HCT116 (cell line): ENCODE measurements around the gene SUGCT. TPM values are rescaled to one million over a fixed set of nuclear protein-coding genes. Genes with fewer than 3 reads are reported as not detected.

Source experiments
- ATAC-seq: fragments of 200-7000 bp; cut with Tn5 transposase; 2 replicates; pipeline ENCODE4 v1.9.1; 2020; ENCODE audit warnings: mild to moderate bottlenecking, moderate library complexity
- BruUV-seq: library from RNA; stranded (reverse); fragments of 400-500 nt; replicated peaks from 2 replicates; lab custom pipeline; 2021; lab: Mats Ljungman, UMichigan
- CTCF ChIA-PET: fragments of 300-600 bp; sonication (Branson Sonifier 250); formaldehyde crosslinking; loops from one replicate; lab custom pipeline; 2021; ENCODE audit warnings: antibody characterized with exemption; lab: Charles Lee
- POLR2A ChIA-PET: fragments of 300-600, 350-600 bp; sonication (Branson Sonifier 250); formaldehyde crosslinking; loops from one replicate; lab custom pipeline; 2021; ENCODE audit warnings: antibody characterized with exemption; lab: Charles Lee
- RAD21 ChIA-PET, 2 experiments: fragments of 300-600 bp; sonication (Branson Sonifier 250); formaldehyde crosslinking; loops; one replicate each; lab custom pipeline; 2023; ENCODE audit warnings: low total read pairs in 2 of 2; ENCODE audit not compliant: uncharacterized antibody in 2 of 2, unreplicated experiment in 2 of 2, low non-redundant PET in 1 of 2; lab: Charles Lee
- DNase-seq: peaks from one replicate; pipeline ENCODE4 v3.0.0-alpha.2; 2010; ENCODE audit warnings: low read depth, low spot score
- H2AFZ ChIP-seq: fragments of 200-600 bp; shearing (Covaris generic), sonication (generic); 2 replicates; pipeline ENCODE4 v1.6.1; 2017; ENCODE audit warnings: low read depth, mixed run types, mixed read lengths, antibody characterized with exemption, low read length; ENCODE audit not compliant: poor library complexity, severe bottlenecking
- H3K27ac ChIP-seq: 2 replicates; pipeline ENCODE4 v1.5.1; 2012; ENCODE audit warnings: low read depth, low read length
- H3K27me3 ChIP-seq: fragments of 200-600 bp; sonication (generic); 2 replicates; pipeline ENCODE4 v1.6.1; 2016; ENCODE audit warnings: mixed run types, low read length, mixed read lengths; ENCODE audit not compliant: insufficient read depth
- H3K36me3 ChIP-seq, 2 experiments: fragments of 200-500 bp in 1 of 2; fragments of 200-600 bp in 1 of 2; sonication (Bioruptor generic) in 1 of 2; sonication (generic) in 1 of 2; 2 replicates each; pipeline versions ENCODE4 v1.5.1 to v1.6.1; 2014 to 2016; ENCODE audit warnings: low read length in 2 of 2, inconsistent platforms in 1 of 2, mixed read lengths in 1 of 2, mixed run types in 1 of 2; ENCODE audit not compliant: insufficient read depth in 2 of 2, control insufficient read depth in 1 of 2
- H3K4me1 ChIP-seq, 2 experiments: fragments of 200-600 bp in 1 of 2; sonication (generic) in 1 of 2; 2 replicates each; pipeline versions ENCODE4 v1.5.1 to v1.6.1; 2012 to 2017; ENCODE audit warnings: low read length in 2 of 2, inconsistent platforms in 1 of 2, mild to moderate bottlenecking in 1 of 2, mixed read lengths in 1 of 2, mixed run types in 1 of 2, moderate library complexity in 1 of 2; ENCODE audit not compliant: insufficient read depth in 2 of 2, control insufficient read depth in 1 of 2
- H3K4me2 ChIP-seq: fragments of 200-600 bp; sonication (generic); 2 replicates; pipeline ENCODE4 v1.6.1; 2017; ENCODE audit warnings: mixed run types, low read length, mixed read lengths
- H3K4me3 ChIP-seq, 2 experiments: fragments of 200-600 bp in 1 of 2; sonication (generic) in 1 of 2; replicated peaks in 1 of 2; 2 replicates each; pipeline ENCODE4 v1.5.1; 2011 to 2016; ENCODE audit warnings: low read length in 2 of 2, control low read depth in 1 of 2, low read depth in 1 of 2, mild to moderate bottlenecking in 1 of 2, mixed read lengths in 1 of 2, mixed run types in 1 of 2
- H3K79me2 ChIP-seq: fragments of 200-600 bp; sonication (generic); 2 replicates; pipeline ENCODE4 v1.6.1; 2017; ENCODE audit warnings: mild to moderate bottlenecking, mixed run types, low read length, moderate library complexity, mixed read lengths; ENCODE audit not compliant: insufficient read depth
- H3K9ac ChIP-seq: fragments of 200-600 bp; sonication (generic); 2 replicates; pipeline ENCODE4 v1.6.1; 2016; ENCODE audit warnings: low read length, mixed read lengths
- H3K9me2 ChIP-seq: fragments of 200-600 bp; sonication (generic), shearing (Covaris generic); 2 replicates; pipeline ENCODE4 v1.6.1; 2017; ENCODE audit warnings: mixed run types, mild to moderate bottlenecking, moderate library complexity; ENCODE audit not compliant: insufficient read depth
- H3K9me3 ChIP-seq, 2 experiments: fragments of 200-500 bp in 1 of 2; fragments of 200-600 bp in 1 of 2; sonication (Bioruptor generic) in 1 of 2; sonication (generic) in 1 of 2; 2 replicates each; pipeline ENCODE4 v1.6.1; 2014 to 2017; ENCODE audit warnings: low read length in 2 of 2, mixed read lengths in 2 of 2, inconsistent platforms in 1 of 2, low read depth in 1 of 2, mild to moderate bottlenecking in 1 of 2, mixed run types in 1 of 2, moderate library complexity in 1 of 2; ENCODE audit not compliant: control insufficient read depth in 1 of 2, insufficient read depth in 1 of 2
- H4K20me1 ChIP-seq: fragments of 200-600 bp; sonication (generic), shearing (Covaris generic); 2 replicates; pipeline ENCODE4 v1.6.1; 2017; ENCODE audit warnings: mixed run types, mild to moderate bottlenecking, moderate library complexity; ENCODE audit not compliant: insufficient read depth
- ATF3 ChIP-seq: IDR thresholded peaks from 2 replicates; pipeline ENCODE4 v1.6.1; 2012
- CBX3 ChIP-seq: IDR thresholded peaks from 2 replicates; pipeline ENCODE4 v1.6.1; 2012; ENCODE audit warnings: low read depth
- CEBPB ChIP-seq: IDR thresholded peaks from 2 replicates; pipeline ENCODE4 v1.6.1; 2012; ENCODE audit warnings: low read depth
- CTCF ChIP-seq, 3 experiments: fragments of 200-600 bp in 1 of 3; sonication (generic) in 1 of 3; IDR thresholded peaks in 2 of 3; conservative IDR thresholded peaks in 1 of 3; 2 replicates each; pipeline ENCODE4 v1.5.1; 2012 to 2017; ENCODE audit warnings: low read depth in 2 of 3, low read length in 2 of 3, antibody characterized with exemption in 1 of 3, borderline replicate concordance in 1 of 3, control low read depth in 1 of 3, mild to moderate bottlenecking in 1 of 3, mixed read lengths in 1 of 3, mixed run types in 1 of 3, moderate library complexity in 1 of 3; ENCODE audit not compliant: insufficient read depth in 1 of 3
- ELF1 ChIP-seq: IDR thresholded peaks from 2 replicates; pipeline ENCODE4 v1.6.1; 2012; ENCODE audit warnings: low read depth, borderline replicate concordance
- EZH2 ChIP-seq: fragments of 200-600 bp; sonication (generic); IDR thresholded peaks from 2 replicates; pipeline ENCODE4 v1.6.1; 2017; ENCODE audit warnings: antibody characterized with exemption, mixed run types
- EZH2phosphoT487 ChIP-seq: fragments of 200-600 bp; IDR thresholded peaks from 2 replicates; pipeline ENCODE4 v1.6.1; 2018; ENCODE audit warnings: antibody characterized with exemption, borderline replicate concordance
- JUND ChIP-seq: IDR thresholded peaks from 2 replicates; pipeline ENCODE4 v1.6.1; 2012
- MAX ChIP-seq: IDR thresholded peaks from 2 replicates; pipeline ENCODE4 v1.6.1; 2012
- POLR2A ChIP-seq: IDR thresholded peaks from 2 replicates; pipeline ENCODE4 v1.7.0; 2011; ENCODE audit warnings: borderline replicate concordance; ENCODE audit not compliant: insufficient read depth, insufficient read length; ENCODE audit errors: extremely low read depth
- POLR2AphosphoS5 ChIP-seq: IDR thresholded peaks from 2 replicates; pipeline ENCODE4 v1.6.1; 2011; ENCODE audit warnings: mild to moderate bottlenecking, low read depth, low read length, moderate library complexity
- RAD21 ChIP-seq: IDR thresholded peaks from 2 replicates; pipeline ENCODE4 v1.6.1; 2012; ENCODE audit warnings: low read depth, mild to moderate bottlenecking
- REST ChIP-seq: IDR thresholded peaks from 2 replicates; pipeline ENCODE4 v1.6.1; 2012; ENCODE audit warnings: low read depth
- SIN3A ChIP-seq: IDR thresholded peaks from 2 replicates; pipeline ENCODE4 v1.6.1; 2012; ENCODE audit warnings: low read depth
- SRF ChIP-seq: IDR thresholded peaks from 2 replicates; pipeline ENCODE4 v1.6.1; 2012; ENCODE audit warnings: low read depth
- TCF7L2 ChIP-seq: IDR thresholded peaks from 2 replicates; pipeline ENCODE4 v1.7.0; 2011; ENCODE audit warnings: borderline replicate concordance, inconsistent platforms; ENCODE audit not compliant: insufficient read depth, insufficient read length; ENCODE audit errors: extremely low read depth
- YY1 ChIP-seq: IDR thresholded peaks from 2 replicates; pipeline ENCODE4 v1.6.1; 2011; ENCODE audit warnings: low read length, low read depth, moderate library complexity, mild to moderate bottlenecking; ENCODE audit not compliant: insufficient replicate concordance; ENCODE audit errors: extremely low read depth
- ZBTB33 ChIP-seq: IDR thresholded peaks from 2 replicates; pipeline ENCODE4 v1.6.1; 2011; ENCODE audit warnings: mild to moderate bottlenecking, low read length, moderate library complexity; ENCODE audit not compliant: insufficient replicate concordance; ENCODE audit errors: extremely low read depth
- ZNF274 ChIP-seq: fragments of 200-500 bp; sonication (Bioruptor generic); IDR thresholded peaks from 2 replicates; pipeline ENCODE4 v1.6.1; 2014; ENCODE audit warnings: mild to moderate bottlenecking, low read depth, low read length, inconsistent platforms
- intact Hi-C: fragments of 100-400 bp; cut with micrococcal nuclease; formaldehyde crosslinking; loops from 2 replicates; pipeline ENCODE4 v1.10.0; 2022
- total RNA-seq: library from RNA; stranded (reverse); gene quantifications from one replicate; pipeline ENCODE4 v1.2.1, GENCODE V29; 2021; ENCODE audit not compliant: unreplicated experiment

SUGCT gene
- total RNA-seq, 1 experiment from 2014 or later = 4.4 TPM

- Histone ChIP-seq H4K20me1 (no peaks in the 10 kb centered on the region), H3K4me1 (no peaks in the 10 kb centered on the region), H3K36me3 (no peaks in the 10 kb centered on the region), H3K79me2 (no peaks in the 10 kb centered on the region), H3K9me3 (no peaks in the 10 kb centered on the region), H3K9me2 (no peaks in the 10 kb centered on the region), H3K9ac (no peak overlapping the region), H3K4me2 (no peak overlapping the region), H3K4me3 (no peak overlapping the region), H2AFZ (no peak overlapping the region), H3K27ac (no peak overlapping the region), H3K27me3 (no peaks in the 10 kb centered on the region)
- CTCF ChIA-PET = interaction anchor here (1.3 kb wide), 1 partner anchor 12 kb away, joined by 3 read pairs; no protein-coding TSS in a partner anchor
- intact Hi-C loops = no loop called here
- no peak for ATAC-seq
- no TSS peak for BruUV-seq
- POLR2A ChIA-PET = no interaction called here
- RAD21 ChIA-PET = no interaction called here
- TF ChIP-seq ELF1 (no peak), POLR2AphosphoS5 (no peak), CBX3 (no peak), SRF (no peak), EZH2phosphoT487 (no peak), MAX (no peak), EZH2 (no peak), REST (no peak), POLR2A (no peak), JUND (no peak), YY1 (no peak), ZNF274 (no peak), CTCF (IDR thresholded peaks at IDR 0.05 in 2 of 3, conservative IDR thresholded peaks at IDR 0.05 in 1 of 3; ENCODE audit: borderline replicate concordance in 1 of 3, insufficient read depth in 1 of 3, low read depth in 2 of 3, low read length in 2 of 3) (no peak), ZBTB33 (no peak), CEBPB (no peak), RAD21 (no peak), TCF7L2 (no peak), SIN3A (no peak), ATF3 (no peak)
- no peak for DNase-seq
These were observed 85.1 kb downstream of the SUGCT start for GRCh38 chr7:40219917-40220316.
